ENCODE measurements around the gene MED13.
"Not testable (repeated sequence)": the region's sequence is repeated elsewhere in the genome, so short reads cannot be mapped to it uniquely, and the experiment has no call there.

MED13 gene

GRCh38 chr17:62001105-62001504 is 64.0 kb downstream of the MED13 start:
- no peak overlapping the region for H3K4me3 ChIP-seq (ENCODE audit: low read length)
- TF ChIP-seq, protein P1, sequence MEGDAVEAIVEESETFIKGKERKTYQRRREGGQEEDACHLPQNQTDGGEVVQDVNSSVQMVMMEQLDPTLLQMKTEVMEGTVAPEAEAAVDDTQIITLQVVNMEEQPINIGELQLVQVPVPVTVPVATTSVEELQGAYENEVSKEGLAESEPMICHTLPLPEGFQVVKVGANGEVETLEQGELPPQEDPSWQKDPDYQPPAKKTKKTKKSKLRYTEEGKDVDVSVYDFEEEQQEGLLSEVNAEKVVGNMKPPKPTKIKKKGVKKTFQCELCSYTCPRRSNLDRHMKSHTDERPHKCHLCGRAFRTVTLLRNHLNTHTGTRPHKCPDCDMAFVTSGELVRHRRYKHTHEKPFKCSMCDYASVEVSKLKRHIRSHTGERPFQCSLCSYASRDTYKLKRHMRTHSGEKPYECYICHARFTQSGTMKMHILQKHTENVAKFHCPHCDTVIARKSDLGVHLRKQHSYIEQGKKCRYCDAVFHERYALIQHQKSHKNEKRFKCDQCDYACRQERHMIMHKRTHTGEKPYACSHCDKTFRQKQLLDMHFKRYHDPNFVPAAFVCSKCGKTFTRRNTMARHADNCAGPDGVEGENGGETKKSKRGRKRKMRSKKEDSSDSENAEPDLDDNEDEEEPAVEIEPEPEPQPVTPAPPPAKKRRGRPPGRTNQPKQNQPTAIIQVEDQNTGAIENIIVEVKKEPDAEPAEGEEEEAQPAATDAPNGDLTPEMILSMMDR (IDR thresholded peaks at IDR 0.05; ENCODE audit: insufficient read depth, low read depth, low read length, missing control alignments) = no peak
- DNase-seq (ENCODE audit: low read depth) = no peak

- DNase-seq (ENCODE audit: low read depth) = no peak
- TF ChIP-seq, protein P1 (IDR thresholded peaks at IDR 0.05; ENCODE audit: insufficient read depth, low read depth, low read length, missing control alignments) = no peak
- H3K4me3 ChIP-seq (ENCODE audit: low read length) = no peak overlapping the region
These were observed 64.9 kb downstream of the MED13 start for GRCh38 chr17:62000186-62000585.

DNA sequence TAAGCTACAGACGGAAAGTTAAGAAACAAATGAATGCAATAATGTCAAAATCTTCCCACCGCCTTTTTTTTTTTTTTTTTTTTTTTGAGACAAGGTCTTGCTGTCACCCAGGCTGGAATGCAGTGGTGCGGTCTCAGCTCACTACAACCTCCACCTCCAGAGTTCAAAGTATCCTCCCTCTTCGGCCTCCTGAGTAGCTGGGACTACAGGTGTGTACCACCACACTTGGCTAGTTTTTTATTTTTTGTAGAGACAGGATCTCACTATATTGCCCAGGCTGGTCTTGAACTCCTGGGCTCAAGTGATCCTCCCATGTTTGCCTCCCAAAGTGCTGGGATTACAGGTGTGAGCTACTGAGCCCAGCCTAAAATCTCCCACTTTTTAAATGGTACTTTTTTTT is 66.5 kb downstream of the MED13 start:
- DNase-seq (ENCODE audit: low read depth); H3K4me3 ChIP-seq (ENCODE audit: low read length): not testable (repeated sequence)

DNA sequence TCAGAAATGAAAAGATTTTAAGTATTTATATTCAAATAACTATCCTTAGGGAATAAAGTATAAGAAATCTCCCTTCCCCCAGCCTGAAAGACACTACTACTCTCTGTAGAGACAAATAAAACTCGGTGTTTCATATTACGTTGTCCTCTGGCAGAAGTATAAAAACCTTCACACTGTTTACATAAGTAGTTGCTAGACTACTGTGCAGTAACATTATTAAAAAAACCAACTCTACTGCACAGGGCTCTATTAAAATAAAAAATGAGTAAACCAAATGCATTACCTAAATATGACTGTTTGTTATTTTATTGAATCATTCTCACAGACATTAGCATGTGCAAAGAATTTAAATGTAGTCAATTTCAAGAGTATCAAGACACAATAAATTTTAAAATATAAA is 67.4 kb downstream of the MED13 start:
- H3K4me3 ChIP-seq (ENCODE audit: low read length) = no peak overlapping the region
- TF ChIP-seq, protein P1 (IDR thresholded peaks at IDR 0.05; ENCODE audit: insufficient read depth, low read depth, low read length, missing control alignments) = no peak
- DNase-seq (ENCODE audit: low read depth) = peak; percentile 22

GRCh38 chr17:61996916-61997605 is 68.0 kb downstream of the MED13 start:
- TF ChIP-seq, protein P1 (IDR thresholded peaks at IDR 0.05; ENCODE audit: insufficient read depth, low read depth, low read length, missing control alignments) = no peak
- no peak overlapping the region for H3K4me3 ChIP-seq (ENCODE audit: low read length)
- no peak for DNase-seq (ENCODE audit: low read depth)

DNA sequence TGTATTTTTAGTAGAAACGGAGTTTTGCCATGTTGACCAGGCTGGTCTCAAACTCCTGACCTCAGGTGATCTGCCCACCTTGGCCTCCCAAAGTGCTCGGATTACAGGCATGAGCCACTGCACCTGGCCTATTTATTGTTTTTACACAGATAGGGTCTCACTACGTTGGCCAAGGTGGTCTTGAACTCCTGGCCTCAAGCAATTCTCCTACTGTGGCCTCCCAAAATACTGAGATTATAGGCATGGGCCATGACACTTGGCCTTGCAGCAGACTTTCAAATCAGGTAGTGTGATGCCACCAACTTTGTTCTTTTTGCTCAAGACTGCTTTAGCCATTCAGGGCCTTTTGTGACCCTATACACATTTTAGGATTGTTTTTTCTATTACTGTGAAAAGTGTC is 75.6 kb downstream of the MED13 start:
- TF ChIP-seq, protein P1 (IDR thresholded peaks at IDR 0.05; ENCODE audit: insufficient read depth, low read depth, low read length, missing control alignments) = no peak
- no peak overlapping the region for H3K4me3 ChIP-seq (ENCODE audit: low read length)
- DNase-seq (ENCODE audit: low read depth) = no peak

- H3K4me3 ChIP-seq (ENCODE audit: low read length) = no peak overlapping the region
- TF ChIP-seq, protein P1 (IDR thresholded peaks at IDR 0.05; ENCODE audit: insufficient read depth, low read depth, low read length, missing control alignments) = no peak
- DNase-seq (ENCODE audit: low read depth) = peak; percentile 61
These were observed 78.2 kb downstream of the MED13 start for GRCh38 chr17:61986898-61987297.

All from epithelial cell of esophagus (primary cell).